T-helper 2 cell (primary cell): ENCODE data around the gene FBLN1.
"Not testable (repeated sequence)": the region's sequence is repeated elsewhere in the genome, so short reads cannot be mapped to it uniquely, and the experiment has no call there.

Experiments used
- DNase-seq, 5 experiments: peaks; one replicate each; pipeline versions ENCODE4 v3.0.0 to v3.0.0-alpha.2; 2012 to 2022

FBLN1 gene

DNA sequence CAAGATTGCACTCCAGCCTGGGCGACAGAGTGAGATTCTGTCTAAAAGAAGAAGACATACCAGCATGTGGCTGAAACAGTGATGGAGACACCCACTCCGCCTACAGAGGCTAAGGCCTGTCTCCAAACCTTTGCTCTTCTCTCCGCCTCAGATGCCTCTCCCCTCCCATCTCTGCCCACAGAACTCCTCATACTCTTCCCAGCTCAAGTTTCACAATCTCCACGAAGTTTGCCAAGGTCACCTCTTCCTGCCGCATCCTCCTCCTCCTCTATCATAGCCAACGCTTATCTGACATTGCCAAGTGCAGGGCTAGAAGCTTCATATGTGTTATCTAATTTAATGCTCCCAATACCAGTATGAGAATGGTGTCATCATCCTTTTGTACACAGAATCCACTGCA lies 25.9 kb upstream of the FBLN1 start:
- no peak for DNase-seq

GRCh38 chr22:45477366-45478107 lies 25.1 kb upstream of the FBLN1 start:
- no peak for DNase-seq

DNA sequence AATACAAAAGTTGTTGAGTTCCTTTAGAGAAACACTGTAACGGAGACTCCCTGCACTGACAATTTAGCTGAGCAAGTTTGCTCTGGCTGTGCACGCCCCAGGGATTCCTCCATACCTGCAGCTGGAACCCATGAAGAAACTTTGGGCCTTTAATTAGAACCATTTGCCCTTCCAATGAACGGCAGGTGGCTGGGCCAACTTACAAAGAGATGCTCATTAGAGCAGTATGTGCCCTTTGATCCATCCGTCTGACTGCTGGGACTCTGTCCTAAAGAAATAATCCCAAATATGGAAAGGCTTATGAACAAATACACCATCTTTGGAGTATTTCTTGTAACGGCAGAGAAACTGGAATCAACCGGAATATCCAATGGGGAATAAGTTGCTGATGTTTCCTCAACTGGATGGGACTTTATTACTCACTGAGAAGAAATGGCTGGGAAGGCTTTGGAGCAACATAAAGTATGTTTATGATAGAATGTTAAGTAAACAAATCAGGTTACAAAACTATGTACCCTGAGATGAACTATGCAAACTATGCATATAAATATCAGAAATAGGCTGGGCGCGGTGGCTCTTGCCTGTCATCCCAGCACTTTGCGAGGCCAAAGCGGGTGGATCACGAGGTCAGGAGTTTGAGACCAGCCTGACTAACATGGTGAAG lies 24.4 kb upstream of the FBLN1 start:
- DNase-seq: no peak

DNA sequence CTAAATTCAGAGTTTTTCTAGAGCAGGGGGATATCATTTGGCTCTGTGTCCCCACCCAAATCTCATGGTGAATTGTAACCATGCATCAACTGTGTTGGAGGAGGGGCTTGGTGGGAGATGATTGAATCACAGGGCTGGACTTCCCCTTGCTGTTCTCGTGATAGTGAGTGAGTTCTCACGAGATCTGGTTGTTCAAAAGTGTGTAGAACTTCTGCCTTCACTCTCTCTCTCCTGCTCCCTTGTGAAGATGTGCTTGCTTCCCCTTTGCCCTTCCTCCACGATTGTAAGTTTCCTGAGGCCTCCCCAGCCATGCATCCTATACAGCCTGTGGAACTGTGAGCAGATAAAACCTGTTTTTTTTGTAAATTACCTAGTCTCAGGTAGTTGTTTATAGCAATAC lies 22.0 kb upstream of the FBLN1 start:
- DNase-seq: no peak

- DNase-seq: no peak
These were observed 21.0 kb upstream of the FBLN1 start for GRCh38 chr22:45481661-45482060.

GRCh38 chr22:45482169-45482568 lies 20.5 kb upstream of the FBLN1 start:
- no peak for DNase-seq

GRCh38 chr22:45483319-45483718 lies 19.4 kb upstream of the FBLN1 start:
- DNase-seq: no peak

DNA sequence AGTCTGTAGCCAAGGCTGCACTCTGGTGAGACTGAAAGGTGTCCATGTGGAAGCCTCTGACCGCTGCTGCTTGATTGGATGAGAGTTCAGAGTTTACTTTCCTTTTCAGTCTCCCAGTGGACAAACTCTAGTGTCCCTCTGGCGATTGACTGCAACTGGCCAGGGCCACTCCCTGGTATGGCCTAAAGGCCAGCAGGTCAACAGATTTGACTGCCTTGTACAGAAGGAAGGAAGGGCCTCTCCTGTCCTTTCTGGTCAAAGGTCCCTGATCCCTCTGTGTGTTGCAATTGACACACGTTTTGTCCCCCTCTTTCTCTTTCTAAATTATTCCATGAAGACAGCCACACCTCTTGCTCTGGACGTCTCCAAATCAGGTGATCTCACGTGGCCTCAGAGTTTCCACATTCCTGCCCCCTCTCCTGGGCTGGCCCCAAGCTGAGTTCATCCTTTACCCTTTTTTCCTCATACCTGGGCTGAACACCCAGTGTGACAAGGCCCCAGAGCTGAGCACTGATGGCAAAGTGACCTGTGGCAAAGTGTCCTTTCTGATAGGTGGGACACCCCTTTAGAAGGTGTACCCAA lies 18.7 kb upstream of the FBLN1 start:
- DNase-seq: no peak

- no peak for DNase-seq
These were observed 17.9 kb upstream of the FBLN1 start for GRCh38 chr22:45484742-45485141.

GRCh38 chr22:45485261-45485660 lies 17.4 kb upstream of the FBLN1 start:
- DNase-seq: no peak

DNA sequence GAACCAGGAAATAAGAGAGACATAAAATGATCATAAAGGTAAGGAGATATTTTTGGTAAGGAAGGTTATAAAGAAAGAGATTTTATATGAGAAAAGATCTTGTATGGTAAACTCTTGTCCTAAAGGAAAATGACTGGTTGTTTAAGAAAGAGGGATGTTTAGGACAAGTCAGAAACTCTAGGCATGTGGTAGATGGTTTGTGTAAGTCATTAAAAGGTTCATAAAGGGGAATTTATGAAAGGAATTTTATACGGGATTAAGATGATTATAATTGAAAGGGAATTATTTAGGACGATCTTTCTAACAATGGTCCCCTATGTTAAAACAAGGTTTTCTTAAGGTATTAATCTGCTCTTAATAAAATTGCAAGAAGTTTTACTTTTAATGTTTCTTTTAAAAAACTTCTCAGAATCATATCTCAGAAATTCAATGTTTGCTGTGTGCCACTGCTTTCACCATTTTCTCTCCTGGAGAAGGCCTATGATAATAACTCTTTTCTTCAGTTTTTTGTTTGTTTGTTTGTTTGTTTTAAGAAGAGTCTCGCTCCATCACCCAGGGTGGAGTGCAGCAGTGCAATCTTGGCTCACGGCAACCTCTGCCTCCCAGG lies 13.8 kb upstream of the FBLN1 start:
- no peak for DNase-seq

GRCh38 chr22:45490836-45491235 lies 11.8 kb upstream of the FBLN1 start:
- DNase-seq: no peak

GRCh38 chr22:45491841-45492240 lies 10.8 kb upstream of the FBLN1 start:
- no peak for DNase-seq

- no peak for DNase-seq
These were observed 9.4 kb upstream of the FBLN1 start for GRCh38 chr22:45493286-45493771.

- not testable (repeated sequence) for DNase-seq
These were observed 8.4 kb upstream of the FBLN1 start for GRCh38 chr22:45494306-45494705.

- DNase-seq: not testable (repeated sequence)
These were observed 7.1 kb upstream of the FBLN1 start for GRCh38 chr22:45495616-45496015.

- DNase-seq: no peak
These were observed 6.2 kb upstream of the FBLN1 start for GRCh38 chr22:45496451-45496941.

GRCh38 chr22:45497351-45498145 lies 5.1 kb upstream of the FBLN1 start:
- no peak for DNase-seq

DNA sequence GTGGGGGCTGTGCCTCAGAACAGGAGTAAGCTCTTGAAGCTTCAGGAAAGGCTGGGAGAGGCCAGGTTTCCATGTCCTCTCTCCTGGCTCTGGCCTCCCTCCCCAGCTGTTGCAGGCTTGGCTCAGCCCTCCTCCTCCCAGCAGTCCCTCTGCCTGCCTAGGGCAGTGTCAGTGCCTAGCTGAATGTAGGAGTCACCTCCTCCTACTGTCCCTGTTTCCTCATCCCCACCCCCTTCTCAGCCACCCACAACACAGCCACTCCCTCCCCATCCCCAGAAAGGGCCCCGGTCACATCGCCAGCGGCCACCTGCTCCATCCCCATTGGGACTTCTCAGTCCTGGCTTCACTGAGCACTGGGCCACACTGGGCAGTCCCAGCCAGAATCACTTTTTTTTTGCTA lies 2.9 kb upstream of the FBLN1 start:
- DNase-seq: no peak

DNA sequence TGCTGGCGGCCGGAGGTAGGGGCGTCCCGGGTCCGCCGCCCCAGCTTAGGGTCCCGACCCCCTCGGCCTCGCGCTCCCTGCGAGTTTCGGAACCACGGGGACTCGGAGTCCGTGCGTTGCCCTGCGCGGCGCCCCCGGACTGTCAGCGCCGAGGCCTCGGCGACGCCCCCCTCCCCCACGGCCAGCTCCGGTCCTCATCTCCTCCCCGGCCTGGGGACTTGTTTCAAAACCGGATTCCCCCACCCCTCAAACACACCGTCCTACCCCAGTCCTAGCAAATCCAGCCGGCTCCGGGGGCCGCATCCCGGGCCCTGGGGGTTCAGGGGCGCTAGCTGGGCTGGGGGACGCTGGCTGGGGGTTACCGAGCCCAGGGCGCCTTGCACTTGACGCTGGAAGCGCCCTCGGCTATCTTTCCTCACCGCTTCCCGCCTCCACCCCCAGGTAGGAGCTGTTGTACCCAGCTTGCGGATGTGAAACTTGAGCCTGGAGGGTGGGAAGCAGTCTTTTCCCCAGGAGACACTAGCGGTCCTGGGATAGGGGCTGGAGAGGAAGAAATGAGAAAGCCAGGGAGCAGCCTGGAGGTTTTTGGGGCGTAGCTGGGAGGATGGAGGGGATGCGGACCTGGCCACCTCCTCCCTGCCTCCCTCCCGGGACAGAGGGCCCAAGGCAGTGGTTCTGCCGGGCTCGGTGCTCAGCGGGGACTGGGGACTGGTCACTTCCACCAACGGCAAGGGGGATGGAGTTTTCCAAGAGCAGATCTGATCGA lies 550 bp downstream of the FBLN1 start:
- DNase-seq: no peak

DNA sequence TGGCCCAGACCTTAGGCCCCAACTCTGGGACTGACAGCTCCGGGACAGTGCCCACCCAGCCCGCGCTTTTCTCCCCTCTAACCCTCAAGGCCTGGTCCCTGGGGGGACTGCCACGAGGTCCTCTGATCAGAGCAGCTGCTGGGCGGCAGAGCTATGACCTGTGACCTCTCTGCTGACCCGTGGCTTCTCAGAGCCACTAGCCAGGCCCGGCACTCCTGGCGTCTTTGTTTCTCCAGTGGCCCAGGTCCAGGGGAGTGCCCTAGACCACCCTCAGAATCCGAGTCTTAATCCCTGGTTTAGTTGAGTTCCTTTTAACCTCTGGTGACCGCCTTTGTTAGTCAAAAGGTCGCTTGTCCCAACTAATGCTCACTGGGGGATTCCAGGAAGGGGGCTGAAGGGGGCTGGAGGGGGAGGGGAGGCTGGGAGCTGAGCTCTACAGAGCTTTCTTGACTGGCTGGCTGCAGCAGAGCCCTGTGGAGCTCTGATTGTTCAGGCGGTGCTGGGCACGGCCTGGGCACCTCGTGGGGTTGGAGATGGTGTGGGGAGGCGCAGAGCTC lies 1.2 kb downstream of the FBLN1 start:
- no peak for DNase-seq
